Caco-2 (cell line): ENCODE data around the gene MTERF4. TPM values are rescaled to one million over a fixed set of nuclear protein-coding genes. Genes with fewer than 3 reads are reported as not detected.
A peak's percentile ranks its signal among the peaks of the same experiment; 100 is the strongest.

ENCODE experiments used
- BruUV-seq: library from RNA; stranded (reverse); fragments of 400-500 nt; replicated peaks from 2 replicates; lab custom pipeline; 2021; lab: Mats Ljungman, UMichigan
- CTCF ChIA-PET: fragments of 300-600 bp; sonication (Branson Sonifier 250); formaldehyde crosslinking; loops from one replicate; lab custom pipeline; 2022; ENCODE audit warnings: antibody characterized with exemption; lab: Charles Lee
- POLR2A ChIA-PET: fragments of 300-600 bp; sonication (Branson Sonifier 250); formaldehyde crosslinking; loops from one replicate; lab custom pipeline; 2022; ENCODE audit warnings: antibody characterized with exemption; lab: Charles Lee
- DNase-seq, 2 experiments: peaks; one replicate each; pipeline versions ENCODE4 v3.0.0 to v3.0.0-alpha.2; 2020 to 2022
- H3K27me3 ChIP-seq: replicated peaks from 2 replicates; pipeline ENCODE4 v1.6.0; 2011; ENCODE audit warnings: low read length; ENCODE audit not compliant: control insufficient read depth, insufficient read depth
- H3K36me3 ChIP-seq: 2 replicates; pipeline ENCODE4 v1.5.1; 2011; ENCODE audit warnings: low read length; ENCODE audit not compliant: control insufficient read depth, insufficient read depth
- H3K4me1 ChIP-seq: fragments of 250-450 bp; sonication (Bioruptor Pico); 2 replicates; pipeline ENCODE4 v1.5.1; 2020; ENCODE audit warnings: mild to moderate bottlenecking
- H3K4me3 ChIP-seq: 2 replicates; pipeline ENCODE4 v1.5.1; 2011; ENCODE audit warnings: low read depth, mild to moderate bottlenecking, control low read depth, low read length
- H3K9me3 ChIP-seq: fragments of 250-450 bp; sonication (Bioruptor Pico); 2 replicates; pipeline ENCODE4 v1.5.1; 2020; ENCODE audit warnings: mild to moderate bottlenecking, moderate library complexity
- H3K27ac Mint-ChIP-seq: one replicate; pipeline ENCODE4 v1.8.0; 2022; ENCODE audit warnings: mixed read lengths; ENCODE audit not compliant: unreplicated experiment
- H3K27me3 Mint-ChIP-seq: one replicate; pipeline ENCODE4 v1.8.0; 2022; ENCODE audit warnings: mixed read lengths; ENCODE audit not compliant: insufficient read depth, unreplicated experiment
- H3K36me3 Mint-ChIP-seq: one replicate; pipeline ENCODE4 v1.8.0; 2022; ENCODE audit warnings: mild to moderate bottlenecking, mixed read lengths; ENCODE audit not compliant: insufficient read depth, unreplicated experiment
- H3K4me1 Mint-ChIP-seq: one replicate; pipeline ENCODE4 v1.8.0; 2022; ENCODE audit warnings: low read depth, mixed read lengths; ENCODE audit not compliant: unreplicated experiment
- H3K4me3 Mint-ChIP-seq: one replicate; pipeline ENCODE4 v1.8.0; 2022; ENCODE audit warnings: mild to moderate bottlenecking, moderate library complexity, mixed read lengths; ENCODE audit not compliant: unreplicated experiment
- H3K9me3 Mint-ChIP-seq: one replicate; pipeline ENCODE4 v1.8.0; 2022; ENCODE audit warnings: mixed read lengths; ENCODE audit not compliant: unreplicated experiment
- CTCF ChIP-seq, 2 experiments: fragments of 200-600 bp in 1 of 2; IDR thresholded peaks; 1 replicate in 1 of 2; 2 replicates in 1 of 2; pipeline versions ENCODE4 v1.5.1 to v1.8.0; 2011 to 2022; ENCODE audit warnings: antibody characterized with exemption in 1 of 2, control low read depth in 1 of 2, inconsistent platforms in 1 of 2, low read depth in 1 of 2, low read length in 1 of 2, mild to moderate bottlenecking in 1 of 2, moderate library complexity in 1 of 2; ENCODE audit not compliant: insufficient read depth in 1 of 2, severe bottlenecking in 1 of 2, unreplicated experiment in 1 of 2
- intact Hi-C: fragments of 100-400 bp; cut with micrococcal nuclease; formaldehyde crosslinking; loops from one replicate; pipeline ENCODE4 v1.10.0; 2022; ENCODE audit not compliant: unreplicated experiment
- total RNA-seq: library from RNA; stranded (reverse); gene quantifications from 2 replicates; pipeline ENCODE4 v1.2.3, GENCODE V29; 2022

The MTERF4 gene
- total RNA-seq, 1 experiment from 2014 or later: 22.2 TPM

GRCh38 chr2:241148239-241148638 lies 46.2 kb upstream of the MTERF4 start:
- Mint-ChIP-seq H3K27me3 (no peaks in the 10 kb centered on the region), H3K9me3 (no peaks in the 10 kb centered on the region), H3K4me3 (peak overlapping the region; percentile 84), H3K27ac (peak overlapping the region; percentile 91), H3K36me3 (peaks cover 8% of the 10 kb centered on the region), H3K4me1 (peaks cover 16% of the 10 kb centered on the region)
- H3K27me3 ChIP-seq: no peaks in the 10 kb centered on the region
- H3K9me3 ChIP-seq: no peaks in the 10 kb centered on the region
- H3K36me3 ChIP-seq: no peaks in the 10 kb centered on the region
- DNase-seq: no peak
- no TSS peak for BruUV-seq
- peak overlapping the region; percentile 53 for H3K4me3 ChIP-seq
- CTCF ChIA-PET: no interaction called here
- intact Hi-C loops: loop anchor here (5.0 kb wide), 1 partner anchor 69 kb away; no protein-coding TSS in a partner anchor
- POLR2A ChIA-PET: no interaction called here
- no peak for TF ChIP-seq CTCF (IDR thresholded peaks at IDR 0.05; ENCODE audit: insufficient read depth in 1 of 2, low read depth in 1 of 2, low read length in 1 of 2, severe bottlenecking in 1 of 2, unreplicated experiment in 1 of 2)
- H3K4me1 ChIP-seq: 0 out of 2 replicates have a peak, but pooled peaks cover 3% of the 10 kb centered on the region

DNA sequence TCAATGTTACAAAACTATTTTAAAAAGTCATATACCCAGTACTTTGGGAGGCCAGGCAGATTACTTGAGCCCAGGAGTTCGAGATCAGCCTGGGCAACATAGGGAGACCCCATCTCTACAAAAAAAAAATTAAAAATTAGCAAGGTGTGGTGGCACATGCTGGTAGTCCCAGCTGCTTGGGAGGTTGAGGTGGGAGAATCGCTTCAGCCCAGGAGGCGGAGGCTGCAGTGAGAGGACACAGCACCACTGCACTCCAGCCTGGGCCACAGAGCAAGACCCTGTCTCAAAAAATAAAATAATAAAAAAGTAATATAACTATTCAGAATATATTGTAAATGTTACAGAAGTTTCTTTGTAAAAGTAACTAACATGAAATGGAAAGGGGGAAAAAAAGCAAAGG lies 45.2 kb upstream of the MTERF4 start:
- Mint-ChIP-seq H3K4me3 (peak overlapping the region; percentile 84), H3K9me3 (no peaks in the 10 kb centered on the region), H3K36me3 (peaks cover 8% of the 10 kb centered on the region), H3K27me3 (no peaks in the 10 kb centered on the region), H3K4me1 (peaks cover 16% of the 10 kb centered on the region), H3K27ac (no peak overlapping the region)
- ChIA-PET POLR2A (no interaction called here), CTCF (no interaction called here)
- no peak for TF ChIP-seq CTCF (IDR thresholded peaks at IDR 0.05; ENCODE audit: insufficient read depth in 1 of 2, low read depth in 1 of 2, low read length in 1 of 2, severe bottlenecking in 1 of 2, unreplicated experiment in 1 of 2)
- Histone ChIP-seq H3K4me1 (0 out of 2 replicates have a peak, but pooled peaks cover 3% of the 10 kb centered on the region), H3K9me3 (no peaks in the 10 kb centered on the region), H3K4me3 (no peak overlapping the region), H3K36me3 (no peaks in the 10 kb centered on the region), H3K27me3 (no peaks in the 10 kb centered on the region)
- intact Hi-C loops: loop anchor here (5.0 kb wide), 1 partner anchor 70 kb away; no protein-coding TSS in a partner anchor
- no peak for DNase-seq
- BruUV-seq: no TSS peak

DNA sequence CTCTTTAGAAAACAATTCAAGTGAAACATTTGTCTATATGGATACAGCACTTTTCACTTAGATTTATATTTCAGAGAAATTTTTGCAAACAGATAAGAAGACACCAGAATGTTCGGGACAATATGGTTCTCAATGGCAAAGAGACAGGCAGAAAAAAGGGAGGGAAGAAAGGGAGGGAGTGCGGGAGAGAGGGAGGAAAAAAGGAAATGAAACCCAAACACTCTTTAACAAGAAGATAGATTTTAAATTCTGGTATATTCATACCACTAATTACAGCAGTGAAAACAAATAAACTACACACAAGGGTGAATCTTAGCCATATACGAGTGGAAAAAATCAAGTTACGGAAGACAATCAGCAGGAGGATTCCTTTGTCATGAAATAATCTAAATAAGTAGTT lies 44.2 kb upstream of the MTERF4 start:
- no peaks in the 10 kb centered on the region for H3K36me3 ChIP-seq
- no peaks in the 10 kb centered on the region for H3K27me3 ChIP-seq
- 0 out of 2 replicates have a peak, but pooled peaks cover 3% of the 10 kb centered on the region for H3K4me1 ChIP-seq
- H3K36me3 Mint-ChIP-seq: peaks cover 8% of the 10 kb centered on the region
- no peak for DNase-seq
- no peak overlapping the region for H3K27ac Mint-ChIP-seq
- ChIA-PET CTCF (no interaction called here), POLR2A (no interaction called here)
- no peaks in the 10 kb centered on the region for H3K9me3 Mint-ChIP-seq
- no peak overlapping the region for H3K4me3 Mint-ChIP-seq
- no peaks in the 10 kb centered on the region for H3K27me3 Mint-ChIP-seq
- intact Hi-C loops: loop anchor here (5.0 kb wide), 1 partner anchor 71 kb away; no protein-coding TSS in a partner anchor
- H3K9me3 ChIP-seq: no peaks in the 10 kb centered on the region
- no TSS peak for BruUV-seq
- H3K4me1 Mint-ChIP-seq: peaks cover 13% of the 10 kb centered on the region
- no peak for TF ChIP-seq CTCF (IDR thresholded peaks at IDR 0.05; ENCODE audit: insufficient read depth in 1 of 2, low read depth in 1 of 2, low read length in 1 of 2, severe bottlenecking in 1 of 2, unreplicated experiment in 1 of 2)
- no peak overlapping the region for H3K4me3 ChIP-seq
